Suprapubic skin (tissue), 4 donors: Measurements from ENCODE around the gene MICAL2. TPM values are rescaled to one million over a fixed set of nuclear protein-coding genes. Genes with fewer than 3 reads are reported as not detected.

Experiments
- DNase-seq, 2 donors: peaks; one replicate each; pipeline ENCODE4 v3.0.0-alpha.2; 2019; ENCODE audit warnings: low spot score in 2 of 2
- H3K27ac ChIP-seq: fragments of 200-600 bp; sonication (generic); one replicate; pipeline ENCODE4 v1.5.1; 2019
- H3K27me3 ChIP-seq: fragments of 200-600 bp; sonication (generic); one replicate; pipeline ENCODE4 v1.5.1; 2019
- H3K36me3 ChIP-seq: fragments of 200-600 bp; sonication (generic); one replicate; pipeline ENCODE4 v1.5.1; 2019
- H3K4me1 ChIP-seq: fragments of 200-600 bp; sonication (generic); one replicate; pipeline ENCODE4 v1.5.1; 2019
- H3K4me3 ChIP-seq: fragments of 200-600 bp; sonication (generic); one replicate; pipeline ENCODE4 v1.5.1; 2019; ENCODE audit warnings: mild to moderate bottlenecking
- H3K9me3 ChIP-seq: fragments of 200-600 bp; sonication (generic); one replicate; pipeline ENCODE4 v1.5.1; 2019
- CTCF ChIP-seq, 2 donors: fragments of 200-600 bp in 1 of 2; fragments of 450-650 bp in 1 of 2; sonication (generic) in 1 of 2; IDR thresholded peaks; one replicate each; pipeline ENCODE4 v1.5.1; 2016 to 2019; ENCODE audit warnings: antibody characterized with exemption in 2 of 2, mild to moderate bottlenecking in 1 of 2, moderate library complexity in 1 of 2
- EP300 ChIP-seq: sonication (generic); formaldehyde crosslinking; IDR thresholded peaks from one replicate; pipeline ENCODE4 v1.6.1; 2017; ENCODE audit warnings: antibody characterized with exemption
- POLR2A ChIP-seq, 2 donors: fragments of 450-650 bp; IDR thresholded peaks; one replicate each; pipeline ENCODE4 v1.6.1; 2017; ENCODE audit warnings: antibody characterized with exemption in 2 of 2, mild to moderate bottlenecking in 2 of 2, moderate library complexity in 2 of 2
- POLR2AphosphoS5 ChIP-seq, 3 donors: sonication (generic); formaldehyde crosslinking; IDR thresholded peaks; one replicate each; pipeline ENCODE4 v1.6.1; 2017; ENCODE audit warnings: antibody characterized with exemption in 3 of 3
- WGBS: methylation state at CpG from one replicate; pipeline ENCODE4 v1.1.5; 2018; 5-methylcytosine and 5-hydroxymethylcytosine counted together
- total RNA-seq, 4 donors: library from RNA; depleted of rRNA; stranded (reverse); fragments of >200 nt; gene quantifications; one replicate each; pipeline ENCODE4 v1.1.0, GENCODE V29; 2016

MICAL2 gene
- total RNA-seq, 4 donors from 2014 or later: 117 to 232 (median 164) TPM

GRCh38 chr11:12111549-12112520, 1.4 kb downstream of the MICAL2 start:
- WGBS: 52% methylated on average over 11 of the region's 12 CpGs
- H3K9me3 ChIP-seq: no peaks in the 10 kb centered on the region
- peaks cover 42% of the 10 kb centered on the region for H3K4me1 ChIP-seq
- peak overlapping the region; percentile 96 for H3K4me3 ChIP-seq
- H3K27me3 ChIP-seq: no peaks in the 10 kb centered on the region
- DNase-seq: no peak
- H3K27ac ChIP-seq: peak overlapping the region; percentile 88
- no peaks in the 10 kb centered on the region for H3K36me3 ChIP-seq
- no peak for TF ChIP-seq POLR2A (IDR thresholded peaks at IDR 0.05)
- no peak for TF ChIP-seq CTCF (IDR thresholded peaks at IDR 0.05)
- no peak for TF ChIP-seq POLR2AphosphoS5 (IDR thresholded peaks at IDR 0.05)
- TF ChIP-seq EP300: no peak

DNA sequence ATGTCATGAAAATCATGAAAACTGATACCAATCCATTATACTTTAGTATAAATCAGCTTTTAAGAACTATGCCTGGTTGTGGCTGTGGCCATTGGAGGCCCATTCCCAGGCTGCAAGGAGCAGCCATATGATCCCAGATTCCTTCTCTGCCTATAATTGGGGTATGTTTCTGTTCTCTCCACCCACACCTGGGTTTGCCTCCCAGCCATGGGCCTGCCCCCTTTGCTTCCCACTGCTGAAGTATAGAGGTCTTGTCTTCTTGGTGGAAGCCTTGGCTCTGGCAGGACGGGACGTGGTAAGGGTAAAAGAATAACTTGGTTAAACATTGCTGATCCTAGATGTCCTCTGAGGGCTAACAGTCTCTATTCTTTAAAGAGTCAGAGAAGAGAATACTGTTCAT, 2.4 kb downstream of the MICAL2 start:
- DNase-seq: no peak
- peaks cover 51% of the 10 kb centered on the region for H3K4me1 ChIP-seq
- no peak overlapping the region for H3K4me3 ChIP-seq
- 100% methylated on average over 2 of the region's 2 CpGs for WGBS
- H3K9me3 ChIP-seq: no peaks in the 10 kb centered on the region
- no peaks in the 10 kb centered on the region for H3K27me3 ChIP-seq
- no peak for TF ChIP-seq POLR2AphosphoS5 (IDR thresholded peaks at IDR 0.05)
- TF ChIP-seq EP300: no peak
- TF ChIP-seq CTCF (IDR thresholded peaks at IDR 0.05): no peak
- no peak for TF ChIP-seq POLR2A (IDR thresholded peaks at IDR 0.05)
- H3K36me3 ChIP-seq: no peaks in the 10 kb centered on the region
- no peak overlapping the region for H3K27ac ChIP-seq

DNA sequence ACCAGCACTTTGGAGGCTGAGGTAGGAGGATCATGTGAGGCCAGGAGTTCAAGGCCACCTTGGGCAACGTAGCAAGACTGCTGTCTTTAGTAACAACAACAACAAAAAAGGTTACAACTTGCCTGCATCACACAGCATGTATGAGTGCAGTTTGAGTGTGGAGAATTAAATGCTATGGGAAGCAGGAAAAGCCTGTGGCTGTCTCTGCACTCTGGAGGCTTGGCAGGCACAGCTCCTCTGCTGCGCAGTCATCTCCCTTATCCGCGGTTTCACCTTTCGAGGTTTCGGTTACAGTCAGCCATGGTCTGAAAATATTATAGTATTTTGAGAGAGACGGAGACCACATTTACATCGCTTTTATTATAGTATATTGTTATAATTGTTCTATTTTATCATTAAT, 2.9 kb downstream of the MICAL2 start:
- Histone ChIP-seq H3K27ac (no peak overlapping the region), H3K4me1 (peaks cover 55% of the 10 kb centered on the region), H3K9me3 (no peaks in the 10 kb centered on the region), H3K36me3 (no peaks in the 10 kb centered on the region), H3K27me3 (no peaks in the 10 kb centered on the region), H3K4me3 (no peak overlapping the region)
- 81% methylated on average over 8 of the region's 8 CpGs for WGBS
- TF ChIP-seq POLR2AphosphoS5 (IDR thresholded peaks at IDR 0.05) (no peak), CTCF (IDR thresholded peaks at IDR 0.05) (no peak), POLR2A (IDR thresholded peaks at IDR 0.05) (no peak), EP300 (no peak)
- no peak for DNase-seq

- Histone ChIP-seq H3K4me3 (no peak overlapping the region), H3K36me3 (no peaks in the 10 kb centered on the region), H3K9me3 (no peaks in the 10 kb centered on the region), H3K27me3 (no peaks in the 10 kb centered on the region), H3K27ac (no peak overlapping the region), H3K4me1 (peaks cover 53% of the 10 kb centered on the region)
- TF ChIP-seq EP300: no peak
- no peak for TF ChIP-seq POLR2A (IDR thresholded peaks at IDR 0.05)
- no peak for TF ChIP-seq CTCF (IDR thresholded peaks at IDR 0.05)
- TF ChIP-seq POLR2AphosphoS5 (IDR thresholded peaks at IDR 0.05): no peak
- DNase-seq: no peak
- 92% methylated on average over 21 of the region's 21 CpGs for WGBS
These were observed 4.0 kb downstream of the MICAL2 start for GRCh38 chr11:12114193-12115033.
